HEK293 (cell line): Measurements from ENCODE around the gene MARK3.

Experiments
- GFI1B ChIP-seq: fragments of 450-650 bp; formaldehyde crosslinking; IDR thresholded peaks from 2 replicates; pipeline ENCODE4 v1.5.1; 2016; ENCODE audit warnings: missing biosample characterization, missing genetic modification characterization
- GLI4 ChIP-seq: fragments of 450-650 bp; formaldehyde crosslinking; IDR thresholded peaks from 2 replicates; pipeline ENCODE4 v1.5.1; 2016; ENCODE audit warnings: missing biosample characterization, missing genetic modification characterization
- KLF9 ChIP-seq: fragments of 450-650 bp; formaldehyde crosslinking; IDR thresholded peaks from 2 replicates; pipeline ENCODE4 v1.5.1; 2016; ENCODE audit warnings: missing biosample characterization, missing genetic modification characterization, low read depth
- REST ChIP-seq: fragments of 450-650 bp; formaldehyde crosslinking; IDR thresholded peaks from 2 replicates; pipeline ENCODE4 v1.5.1; 2016; ENCODE audit warnings: missing biosample characterization, missing genetic modification characterization
- ZBTB17 ChIP-seq: fragments of 450-650 bp; formaldehyde crosslinking; IDR thresholded peaks from 2 replicates; pipeline ENCODE4 v1.5.1; 2016; ENCODE audit warnings: missing biosample characterization, missing genetic modification characterization
- ZBTB21 ChIP-seq: fragments of 450-650 bp; formaldehyde crosslinking; IDR thresholded peaks from 2 replicates; pipeline ENCODE4 v1.5.1; 2017; ENCODE audit warnings: missing biosample characterization, missing genetic modification characterization
- ZBTB8A ChIP-seq: fragments of 450-650 bp; formaldehyde crosslinking; IDR thresholded peaks from 2 replicates; pipeline ENCODE4 v1.5.1; 2016; ENCODE audit warnings: missing biosample characterization, missing genetic modification characterization
- ZFHX2 ChIP-seq: fragments of 450-650 bp; formaldehyde crosslinking; conservative IDR thresholded peaks from 2 replicates; pipeline ENCODE4 v1.5.1; 2016; ENCODE audit warnings: missing biosample characterization, missing genetic modification characterization
- ZFP69B ChIP-seq: fragments of 450-650 bp; formaldehyde crosslinking; IDR thresholded peaks from 2 replicates; pipeline ENCODE4 v1.5.1; 2016; ENCODE audit warnings: missing biosample characterization, missing genetic modification characterization
- ZNF10 ChIP-seq: fragments of 450-650 bp; formaldehyde crosslinking; IDR thresholded peaks from 2 replicates; pipeline ENCODE4 v1.5.1; 2017; ENCODE audit warnings: missing biosample characterization, missing genetic modification characterization
- ZNF114 ChIP-seq: fragments of 450-650 bp; formaldehyde crosslinking; IDR thresholded peaks from 2 replicates; pipeline ENCODE4 v1.5.0; 2017; ENCODE audit warnings: missing biosample characterization, missing genetic modification characterization
- ZNF18 ChIP-seq: fragments of 450-650 bp; formaldehyde crosslinking; IDR thresholded peaks from 2 replicates; pipeline ENCODE4 v1.5.1; 2016; ENCODE audit warnings: missing biosample characterization, missing genetic modification characterization
- ZNF292 ChIP-seq: fragments of 450-650 bp; formaldehyde crosslinking; IDR thresholded peaks from 2 replicates; pipeline ENCODE4 v1.5.1; 2016; ENCODE audit warnings: low read depth, missing biosample characterization, missing genetic modification characterization, borderline replicate concordance
- ZNF335 ChIP-seq: fragments of 450-650 bp; formaldehyde crosslinking; conservative IDR thresholded peaks from 2 replicates; pipeline ENCODE4 v1.5.1; 2016; ENCODE audit warnings: missing biosample characterization, missing genetic modification characterization
- ZNF366 ChIP-seq: fragments of 450-650 bp; formaldehyde crosslinking; conservative IDR thresholded peaks from 2 replicates; pipeline ENCODE4 v1.5.1; 2016; ENCODE audit warnings: missing biosample characterization, missing genetic modification characterization
- ZNF404 ChIP-seq: fragments of 450-650 bp; formaldehyde crosslinking; IDR thresholded peaks from 2 replicates; pipeline ENCODE4 v1.5.1; 2017; ENCODE audit warnings: missing biosample characterization, missing genetic modification characterization
- ZNF518A ChIP-seq: fragments of 450-650 bp; formaldehyde crosslinking; conservative IDR thresholded peaks from 2 replicates; pipeline ENCODE4 v1.5.1; 2016; ENCODE audit warnings: low read depth, missing biosample characterization, missing genetic modification characterization
- ZNF561 ChIP-seq: fragments of 450-650 bp; IDR thresholded peaks from 2 replicates; pipeline ENCODE4 v1.5.1; 2018; ENCODE audit warnings: missing biosample characterization, missing genetic modification characterization, borderline replicate concordance
- ZNF654 ChIP-seq: fragments of 450-650 bp; formaldehyde crosslinking; IDR thresholded peaks from 2 replicates; pipeline ENCODE4 v1.5.1; 2016; ENCODE audit warnings: low read depth, missing biosample characterization, missing genetic modification characterization
- ZNF677 ChIP-seq: fragments of 450-650 bp; IDR thresholded peaks from 2 replicates; pipeline ENCODE4 v1.5.0; 2018; ENCODE audit warnings: missing biosample characterization, mild to moderate bottlenecking, missing genetic modification characterization, moderate library complexity
- TF ChIP-seq, protein P1 (sequence below): fragments of 450-650 bp; formaldehyde crosslinking; IDR thresholded peaks from 2 replicates; pipeline ENCODE4 v1.5.1; 2016; ENCODE audit warnings: missing biosample characterization, missing genetic modification characterization
- TF ChIP-seq, protein P2 (sequence below): fragments of 450-650 bp; formaldehyde crosslinking; IDR thresholded peaks from 2 replicates; pipeline ENCODE4 v1.5.1; 2016; ENCODE audit warnings: missing biosample characterization, missing genetic modification characterization
- TF ChIP-seq, protein P3 (sequence below): fragments of 450-650 bp; formaldehyde crosslinking; IDR thresholded peaks from 2 replicates; pipeline ENCODE4 v1.5.1; 2016; ENCODE audit warnings: missing biosample characterization, missing genetic modification characterization

MARK3 gene

GRCh38 chr14:103370087-103370486, 15.1 kb upstream of the MARK3 start (continued):
- no peak for TF ChIP-seq ZFHX2 (tag by site-specific recombination)
- TF ChIP-seq, protein P1, sequence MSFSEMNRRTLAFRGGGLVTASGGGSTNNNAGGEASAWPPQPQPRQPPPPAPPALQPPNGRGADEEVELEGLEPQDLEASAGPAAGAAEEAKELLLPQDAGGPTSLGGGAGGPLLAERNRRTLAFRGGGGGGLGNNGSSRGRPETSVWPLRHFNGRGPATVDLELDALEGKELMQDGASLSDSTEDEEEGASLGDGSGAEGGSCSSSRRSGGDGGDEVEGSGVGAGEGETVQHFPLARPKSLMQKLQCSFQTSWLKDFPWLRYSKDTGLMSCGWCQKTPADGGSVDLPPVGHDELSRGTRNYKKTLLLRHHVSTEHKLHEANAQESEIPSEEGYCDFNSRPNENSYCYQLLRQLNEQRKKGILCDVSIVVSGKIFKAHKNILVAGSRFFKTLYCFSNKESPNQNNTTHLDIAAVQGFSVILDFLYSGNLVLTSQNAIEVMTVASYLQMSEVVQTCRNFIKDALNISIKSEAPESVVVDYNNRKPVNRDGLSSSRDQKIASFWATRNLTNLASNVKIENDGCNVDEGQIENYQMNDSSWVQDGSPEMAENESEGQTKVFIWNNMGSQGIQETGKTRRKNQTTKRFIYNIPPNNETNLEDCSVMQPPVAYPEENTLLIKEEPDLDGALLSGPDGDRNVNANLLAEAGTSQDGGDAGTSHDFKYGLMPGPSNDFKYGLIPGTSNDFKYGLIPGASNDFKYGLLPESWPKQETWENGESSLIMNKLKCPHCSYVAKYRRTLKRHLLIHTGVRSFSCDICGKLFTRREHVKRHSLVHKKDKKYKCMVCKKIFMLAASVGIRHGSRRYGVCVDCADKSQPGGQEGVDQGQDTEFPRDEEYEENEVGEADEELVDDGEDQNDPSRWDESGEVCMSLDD (tag by site-specific recombination): no peak
- TF ChIP-seq ZNF10 (tag by site-specific recombination): no peak
- TF ChIP-seq, protein P2, sequence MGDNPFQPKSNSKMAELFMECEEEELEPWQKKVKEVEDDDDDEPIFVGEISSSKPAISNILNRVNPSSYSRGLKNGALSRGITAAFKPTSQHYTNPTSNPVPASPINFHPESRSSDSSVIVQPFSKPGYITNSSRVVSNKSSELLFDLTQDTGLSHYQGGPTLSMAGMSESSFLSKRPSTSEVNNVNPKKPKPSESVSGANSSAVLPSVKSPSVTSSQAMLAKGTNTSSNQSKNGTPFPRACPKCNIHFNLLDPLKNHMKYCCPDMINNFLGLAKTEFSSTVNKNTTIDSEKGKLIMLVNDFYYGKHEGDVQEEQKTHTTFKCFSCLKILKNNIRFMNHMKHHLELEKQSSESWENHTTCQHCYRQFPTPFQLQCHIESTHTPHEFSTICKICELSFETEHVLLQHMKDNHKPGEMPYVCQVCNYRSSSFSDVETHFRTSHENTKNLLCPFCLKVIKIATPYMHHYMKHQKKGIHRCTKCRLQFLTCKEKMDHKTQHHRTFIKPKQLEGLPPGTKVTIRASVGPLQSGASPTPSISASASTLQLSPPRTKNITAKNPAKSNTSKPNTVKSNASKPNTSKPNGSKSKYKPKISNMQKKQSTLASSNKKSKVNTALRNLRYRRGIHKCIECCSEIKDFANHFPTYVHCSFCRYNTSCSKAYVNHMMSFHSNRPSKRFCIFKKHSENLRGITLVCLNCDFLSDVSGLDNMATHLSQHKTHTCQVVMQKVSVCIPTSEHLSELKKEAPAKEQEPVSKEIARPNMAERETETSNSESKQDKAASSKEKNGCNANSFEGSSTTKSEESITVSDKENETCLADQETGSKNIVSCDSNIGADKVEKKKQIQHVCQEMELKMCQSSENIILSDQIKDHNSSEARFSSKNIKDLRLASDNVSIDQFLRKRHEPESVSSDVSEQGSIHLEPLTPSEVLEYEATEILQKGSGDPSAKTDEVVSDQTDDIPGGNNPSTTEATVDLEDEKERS (tag by site-specific recombination): no peak
- TF ChIP-seq ZNF404: peak; percentile 71; the same call in 1 of the 2 replicates
- no peak for TF ChIP-seq GLI4
- no peak for TF ChIP-seq ZFP69B
- no peak for TF ChIP-seq ZNF677 (tag by site-specific recombination)
- no peak; the same call in 1 of the 2 replicates for TF ChIP-seq ZNF18 (tag by site-specific recombination)
- 0 out of 2 replicates have a peak, but pooled peaks have one; percentile 25 for TF ChIP-seq ZNF366
- peak; percentile 92 for TF ChIP-seq ZNF518A (tag by site-specific recombination)
- TF ChIP-seq ZNF654 (tag by site-specific recombination): peak; percentile 26; the same call in 1 of the 2 replicates
- no peak for TF ChIP-seq ZNF561 (tag by site-specific recombination)
- peak; percentile 85; the same call in 1 of the 2 replicates for TF ChIP-seq ZNF292 (tag by site-specific recombination)
- 0 out of 2 replicates have a peak, but pooled peaks have one; percentile 47 for TF ChIP-seq ZBTB21
- no peak for TF ChIP-seq ZBTB17 (tag by site-specific recombination)
- TF ChIP-seq ZBTB8A: peak; percentile 77
- TF ChIP-seq GFI1B (tag by site-specific recombination): no peak
- TF ChIP-seq ZNF114 (tag by site-specific recombination): no peak
- TF ChIP-seq, protein P3, sequence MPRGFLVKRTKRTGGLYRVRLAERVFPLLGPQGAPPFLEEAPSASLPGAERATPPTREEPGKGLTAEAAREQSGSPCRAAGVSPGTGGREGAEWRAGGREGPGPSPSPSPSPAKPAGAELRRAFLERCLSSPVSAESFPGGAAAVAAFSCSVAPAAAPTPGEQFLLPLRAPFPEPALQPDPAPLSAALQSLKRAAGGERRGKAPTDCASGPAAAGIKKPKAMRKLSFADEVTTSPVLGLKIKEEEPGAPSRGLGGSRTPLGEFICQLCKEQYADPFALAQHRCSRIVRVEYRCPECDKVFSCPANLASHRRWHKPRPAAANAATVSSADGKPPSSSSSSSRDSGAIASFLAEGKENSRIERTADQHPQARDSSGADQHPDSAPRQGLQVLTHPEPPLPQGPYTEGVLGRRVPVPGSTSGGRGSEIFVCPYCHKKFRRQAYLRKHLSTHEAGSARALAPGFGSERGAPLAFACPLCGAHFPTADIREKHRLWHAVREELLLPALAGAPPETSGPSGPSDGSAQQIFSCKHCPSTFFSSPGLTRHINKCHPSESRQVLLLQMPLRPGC (tag by site-specific recombination): no peak
- TF ChIP-seq ZNF335 (tag by site-specific recombination): no peak
- TF ChIP-seq REST (tag by site-specific recombination): peak; percentile 81
- no peak for TF ChIP-seq KLF9 (tag by site-specific recombination)
